Measurements from ENCODE around the gene KIF16B. TPM values are rescaled to one million over a fixed set of nuclear protein-coding genes. Genes with fewer than 3 reads are reported as not detected.

KIF16B gene
- total and polyA plus RNA-seq, 9 of the 15 experiments (the other 6 are each of a cell fraction or from before 2014, with no cell fraction given), result 1.00 to 10.6 (median 8.5) TPM

DNA sequence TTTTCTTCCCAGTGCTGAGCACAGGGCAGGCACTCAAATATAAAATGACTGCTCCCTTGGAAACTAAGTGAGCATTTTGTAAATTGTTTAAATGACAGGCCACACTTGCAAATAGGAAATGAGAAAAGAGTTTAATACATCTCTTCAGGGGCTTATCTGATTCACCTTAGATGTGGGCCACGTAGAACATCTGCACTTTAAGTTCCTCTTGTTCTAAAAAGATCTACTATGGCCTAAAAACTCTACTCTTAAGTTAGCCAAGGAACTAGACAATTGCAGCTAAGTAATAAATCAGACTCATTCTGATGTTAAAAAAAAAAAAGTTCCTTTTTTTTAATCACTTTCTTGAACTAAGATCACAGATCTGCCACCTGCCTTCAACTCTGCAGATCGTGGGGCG is 126.3 kb downstream of the KIF16B start:
- Histone ChIP-seq H3K4me2 (ENCODE audit: insufficient read depth, low read length) (no peak overlapping the region), H3K9ac (ENCODE audit: insufficient read depth in 1 of 2, low read depth in 2 of 2, low read length in 2 of 2) (no peak overlapping the region), H3K27me3 (ENCODE audit: control insufficient read depth in 2 of 2, insufficient read depth in 2 of 2, low read length in 2 of 2) (no peaks in the 10 kb centered on the region), H3K9me1 (ENCODE audit: control insufficient read depth, insufficient read depth, low read length) (no peaks in the 10 kb centered on the region), H4K20me1 (replicated peaks; ENCODE audit: control insufficient read depth, insufficient read depth, low read length) (no peaks in the 10 kb centered on the region), H3K9me3 (replicated peaks; ENCODE audit: control insufficient read depth, insufficient read depth, low read depth, low read length) (no peaks in the 10 kb centered on the region), H3K4me1 (replicated peaks in 1 of 2; ENCODE audit: control insufficient read depth in 2 of 2, insufficient read depth in 2 of 2, low read length in 2 of 2) (no peaks in the 10 kb centered on the region), H2AFZ (ENCODE audit: low read depth, low read length) (no peak overlapping the region), H3K27ac (ENCODE audit: extremely low read depth, low read depth, low read length) (no peak overlapping the region), H3K79me2 (ENCODE audit: control insufficient read depth, insufficient read depth, low read length) (no peaks in the 10 kb centered on the region), H3K4me3 (no peak overlapping the region), H3K36me3 (ENCODE audit: control insufficient read depth, insufficient read depth, low read length) (no peaks in the 10 kb centered on the region)
- no peak for ATAC-seq
- no TSS peak for BruUV-seq (replicated peaks)
- 79% methylated on average over 2 of the region's 3 CpGs for WGBS (ENCODE audit: insufficient coverage, low coverage, missing lambda C conversion rate)
- ChIA-PET CTCF (ENCODE audit: low intra/inter-chr PET ratio) (no interaction called here), POLR2A (no interaction called here)
- TF ChIP-seq NR2F6 (CRISPR knock-in tag; IDR thresholded peaks at IDR 0.05), result no peak
- TF ChIP-seq, protein P1, sequence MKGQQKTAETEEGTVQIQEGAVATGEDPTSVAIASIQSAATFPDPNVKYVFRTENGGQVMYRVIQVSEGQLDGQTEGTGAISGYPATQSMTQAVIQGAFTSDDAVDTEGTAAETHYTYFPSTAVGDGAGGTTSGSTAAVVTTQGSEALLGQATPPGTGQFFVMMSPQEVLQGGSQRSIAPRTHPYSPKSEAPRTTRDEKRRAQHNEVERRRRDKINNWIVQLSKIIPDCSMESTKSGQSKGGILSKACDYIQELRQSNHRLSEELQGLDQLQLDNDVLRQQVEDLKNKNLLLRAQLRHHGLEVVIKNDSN (CRISPR knock-in tag; IDR thresholded peaks at IDR 0.05), result no peak
- no peak for TF ChIP-seq ZFPM2 (CRISPR knock-in tag; IDR thresholded peaks at IDR 0.05)
- TF ChIP-seq GTF2F1 (IDR thresholded peaks at IDR 0.05; ENCODE audit: low read depth, low read length), result no peak
- TF ChIP-seq POLR2G (IDR thresholded peaks at IDR 0.05; ENCODE audit: low read depth, low read length), result no peak
- no peak for FAIRE-seq
- intact Hi-C loops (cut with micrococcal nuclease), result no loop called here
- DNase-seq (ENCODE audit: extremely low read depth in 1 of 4, low spot score in 3 of 4), result no peak
- in situ Hi-C loops (cut with MboI), result no loop called here

DNA sequence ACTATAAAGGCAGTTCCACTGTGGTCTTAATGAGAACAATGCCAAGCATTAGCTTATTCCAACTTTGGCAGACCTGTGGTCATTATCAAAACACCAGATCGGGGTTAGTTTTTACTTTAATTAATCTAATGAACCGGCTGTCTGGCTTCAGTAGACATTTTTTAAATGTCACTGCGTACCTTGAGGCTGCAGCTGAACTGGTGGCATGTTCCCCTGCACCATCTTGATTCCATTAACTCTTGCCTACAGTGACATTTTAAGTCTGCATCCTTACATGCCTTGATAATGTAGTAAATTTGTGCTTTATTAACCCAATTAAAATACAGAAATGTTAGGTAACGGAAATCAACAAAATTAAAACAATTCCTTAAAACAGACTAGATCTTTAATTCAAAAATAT is 127.0 kb downstream of the KIF16B start:
- Histone ChIP-seq H3K27me3 (ENCODE audit: control insufficient read depth in 2 of 2, insufficient read depth in 2 of 2, low read length in 2 of 2) (no peaks in the 10 kb centered on the region), H2AFZ (ENCODE audit: low read depth, low read length) (no peak overlapping the region), H3K36me3 (ENCODE audit: control insufficient read depth, insufficient read depth, low read length) (no peaks in the 10 kb centered on the region), H3K9me1 (ENCODE audit: control insufficient read depth, insufficient read depth, low read length) (no peaks in the 10 kb centered on the region), H3K27ac (ENCODE audit: extremely low read depth, low read depth, low read length) (no peak overlapping the region), H3K4me1 (replicated peaks in 1 of 2; ENCODE audit: control insufficient read depth in 2 of 2, insufficient read depth in 2 of 2, low read length in 2 of 2) (no peaks in the 10 kb centered on the region), H3K9ac (ENCODE audit: insufficient read depth in 1 of 2, low read depth in 2 of 2, low read length in 2 of 2) (no peak overlapping the region), H4K20me1 (replicated peaks; ENCODE audit: control insufficient read depth, insufficient read depth, low read length) (no peaks in the 10 kb centered on the region), H3K4me3 (no peak overlapping the region), H3K79me2 (ENCODE audit: control insufficient read depth, insufficient read depth, low read length) (no peaks in the 10 kb centered on the region), H3K4me2 (ENCODE audit: insufficient read depth, low read length) (no peak overlapping the region), H3K9me3 (replicated peaks; ENCODE audit: control insufficient read depth, insufficient read depth, low read depth, low read length) (no peaks in the 10 kb centered on the region)
- POLR2A ChIA-PET, result no interaction called here
- in situ Hi-C loops (cut with MboI), result no loop called here
- ATAC-seq, result no peak
- 54% methylated on average over 4 of the region's 4 CpGs for WGBS (ENCODE audit: insufficient coverage, low coverage, missing lambda C conversion rate)
- BruUV-seq (replicated peaks), result no TSS peak
- TF ChIP-seq U2AF2 (optimal IDR thresholded peaks at IDR 0.05; ENCODE audit: low read depth, low read length) (no peak), ETV5 (CRISPR knock-in tag; IDR thresholded peaks at IDR 0.05; ENCODE audit: low read depth) (no peak)
- TF ChIP-seq, protein P1 (CRISPR knock-in tag; IDR thresholded peaks at IDR 0.05), result no peak
- no peak for FAIRE-seq
- intact Hi-C loops (cut with micrococcal nuclease), result no loop called here
- CTCF ChIA-PET (ENCODE audit: low intra/inter-chr PET ratio), result no interaction called here
- DNase-seq (ENCODE audit: extremely low read depth in 1 of 4, low spot score in 3 of 4), result no peak
